HepG2 (cell line): Measurements from ENCODE around the gene CLEC16A. TPM values are rescaled to one million over a fixed set of nuclear protein-coding genes. Genes with fewer than 3 reads are reported as not detected.

ENCODE experiments used
- ATAC-seq: fragments of 200-7000 bp; cut with Tn5 transposase; 3 replicates; pipeline ENCODE4 v1.9.1; 2020; ENCODE audit warnings: mild to moderate bottlenecking, moderate library complexity
- BruUV-seq: library from RNA; stranded (reverse); fragments of 400-500 nt; replicated peaks from 2 replicates; lab custom pipeline; 2021; lab: Mats Ljungman, UMichigan
- CTCF ChIA-PET: fragments of 300-600 bp; formaldehyde crosslinking; extraction: SDS; loops from one replicate; lab custom pipeline; 2021; ENCODE audit warnings: low total read pairs, inconsistent platforms, low intra/inter-chr PET ratio; lab: Yijun Ruan, JAX
- POLR2A ChIA-PET: fragments of 350-600 bp; sonication (Branson Sonifier 250); formaldehyde crosslinking; loops from one replicate; lab custom pipeline; 2020; ENCODE audit warnings: antibody characterized with exemption, inconsistent platforms; lab: Yijun Ruan, JAX
- DNase-seq: peaks from one replicate; pipeline ENCODE4 v3.0.0-alpha.2; 2015; ENCODE audit warnings: low spot score
- FAIRE-seq: peaks from 3 replicates; lab custom pipeline; 2011; peaks lifted over from hg19 to GRCh38; lab: Jason Lieb, UNC
- H2AFZ ChIP-seq: one replicate; pipeline ENCODE4 v1.6.1; 2011; ENCODE audit warnings: low read length, inconsistent platforms
- H3K27ac ChIP-seq: fragments of 300-600 bp; 3 replicates; pipeline ENCODE4 v1.8.0; 2011; ENCODE audit warnings: mixed run types, mild to moderate bottlenecking, mixed read lengths, low read length, inconsistent platforms; ENCODE audit not compliant: insufficient read depth; ENCODE audit errors: extremely low read length
- H3K27me3 ChIP-seq, 2 experiments: fragments of 200-600 bp in 1 of 2; 2 replicates in 1 of 2; 3 replicates in 1 of 2; pipeline versions ENCODE4 v1.6.0 to v1.8.0; 2011; ENCODE audit warnings: low read length in 2 of 2, mild to moderate bottlenecking in 2 of 2, moderate library complexity in 2 of 2, inconsistent platforms in 1 of 2; ENCODE audit not compliant: insufficient read depth in 2 of 2, control insufficient read depth in 1 of 2
- H3K36me3 ChIP-seq, 2 experiments: fragments of 200-600 bp in 1 of 2; replicated peaks in 1 of 2; 2 replicates in 1 of 2; 3 replicates in 1 of 2; pipeline versions ENCODE4 v1.5.1 to v1.8.0; 2011; ENCODE audit warnings: low read length in 2 of 2, inconsistent platforms in 1 of 2; ENCODE audit not compliant: insufficient read depth in 2 of 2, control insufficient read depth in 1 of 2
- H3K4me1 ChIP-seq: 2 replicates; pipeline ENCODE4 v1.5.1; 2012; ENCODE audit warnings: low read length, inconsistent platforms; ENCODE audit not compliant: insufficient read depth
- H3K4me2 ChIP-seq: 2 replicates; pipeline ENCODE4 v1.6.0; 2011; ENCODE audit warnings: low read depth, low read length, inconsistent platforms
- H3K4me3 ChIP-seq, 3 experiments: fragments of 200-600 bp in 1 of 3; sonication (generic), shearing (Covaris generic) in 1 of 3; replicated peaks in 1 of 3; 2 replicates each; pipeline ENCODE4 v1.5.1; 2011 to 2016; ENCODE audit warnings: low read length in 3 of 3, inconsistent platforms in 2 of 3, low read depth in 2 of 3, mild to moderate bottlenecking in 2 of 3, control low read depth in 1 of 3, mixed read lengths in 1 of 3; ENCODE audit not compliant: insufficient read depth in 1 of 3
- H3K79me2 ChIP-seq: one replicate; pipeline ENCODE4 v1.6.1; 2011; ENCODE audit warnings: low read length, inconsistent platforms; ENCODE audit not compliant: insufficient read depth
- H3K9ac ChIP-seq: 2 replicates; pipeline ENCODE4 v1.6.0; 2011; ENCODE audit warnings: mild to moderate bottlenecking, low read depth, low read length, inconsistent platforms; ENCODE audit not compliant: insufficient read depth
- H3K9me3 ChIP-seq: 2 replicates; pipeline ENCODE4 v1.5.1; 2012; ENCODE audit warnings: mild to moderate bottlenecking, low read length
- H4K20me1 ChIP-seq: 2 replicates; pipeline ENCODE4 v1.6.0; 2011; ENCODE audit warnings: inconsistent platforms, mild to moderate bottlenecking, low read length, moderate library complexity; ENCODE audit not compliant: insufficient read depth
- DRAP1 ChIP-seq: IDR thresholded peaks from 2 replicates; pipeline ENCODE4 v1.6.1; 2016; ENCODE audit warnings: missing genetic modification reagents, missing compliant biosample characterization
- LCORL ChIP-seq, 2 experiments: fragments of 450-650 bp in 1 of 2; sonication (generic) in 1 of 2; formaldehyde crosslinking in 1 of 2; IDR thresholded peaks; 2 replicates each; pipeline versions ENCODE4 v1.5.0 to v1.6.1; 2017 to 2020; ENCODE audit warnings: antibody characterized with exemption in 1 of 2, missing genetic modification reagents in 1 of 2
- PAWR ChIP-seq: sonication (generic); formaldehyde crosslinking; IDR thresholded peaks from 2 replicates; pipeline ENCODE4 v1.4.0; 2020; ENCODE audit warnings: missing genetic modification reagents, mild to moderate bottlenecking, borderline replicate concordance
- RFXAP ChIP-seq: sonication (generic); formaldehyde crosslinking; IDR thresholded peaks from 2 replicates; pipeline ENCODE4 v1.4.0; 2020; ENCODE audit warnings: missing genetic modification reagents, borderline replicate concordance
- SMAD3 ChIP-seq: sonication (generic); formaldehyde crosslinking; IDR thresholded peaks from 2 replicates; pipeline ENCODE4 v1.4.0; 2020; ENCODE audit warnings: missing genetic modification reagents
- YY1 ChIP-seq: IDR thresholded peaks from 2 replicates; pipeline ENCODE4 v1.6.1; 2011; ENCODE audit warnings: low read length, low read depth, moderate library complexity, mild to moderate bottlenecking; ENCODE audit not compliant: insufficient read depth, insufficient replicate concordance
- ZHX1 ChIP-seq: sonication (generic); formaldehyde crosslinking; IDR thresholded peaks from 2 replicates; pipeline ENCODE4 v1.8.1; 2022; ENCODE audit warnings: low read depth, mild to moderate bottlenecking, missing genetic modification reagents
- ZNF329 ChIP-seq: sonication (generic); formaldehyde crosslinking; IDR thresholded peaks from 2 replicates; pipeline ENCODE4 v1.9.0; 2021; ENCODE audit warnings: low read depth, mild to moderate bottlenecking, missing genetic modification reagents
- WGBS: methylation state at CpG from one replicate; pipeline ENCODE4 v1.1.6; 2017; ENCODE audit warnings: low lambda C conversion rate; 5-methylcytosine and 5-hydroxymethylcytosine counted together
- in situ Hi-C: cut with HindIII; loops from 2 replicates; pipeline ENCODE4 v1.10.0; 2017; ENCODE audit warnings: low pct_unique_long_range_greater_than_20kb; ENCODE audit not compliant: extremely low pct_ligation_motif_present
- intact Hi-C: fragments of 100-400 bp; cut with micrococcal nuclease; formaldehyde crosslinking; loops from one replicate; pipeline ENCODE4 v1.10.0; 2022; ENCODE audit not compliant: unreplicated experiment
- polyA plus RNA-seq, 8 experiments: library from polyadenylated mRNA; depleted of rRNA in 3 of 8; stranded (reverse) in 7 of 8; unstranded in 1 of 8; fragments of >200 nt; fragmentation: Illumina TruSeq in 4 of 8; extraction: Trizol in 4 of 8; gene quantifications; 2 replicates each; pipeline versions ENCODE4 v1.2.1 to v1.2.3, GENCODE V29; 2011 to 2016; ENCODE audit warnings: low read depth in 4 of 8, missing spikeins in 1 of 8, mixed read lengths in 1 of 8; ENCODE audit not compliant: insufficient read depth in 1 of 8
- total RNA-seq, 5 experiments: library from RNA; depleted of rRNA; stranded (reverse); fragments of >200 nt; fragmentation: Illumina TruSeq; extraction: Trizol; gene quantifications; 2 replicates each; pipeline ENCODE4 v1.2.3, GENCODE V29; 2016; ENCODE audit warnings: low read depth in 1 of 5

CLEC16A gene
- total and polyA plus RNA-seq, 2 of the 13 experiments (the other 11 are each of a cell fraction or from before 2014, with no cell fraction given) = 8.5 to 10.3 TPM

GRCh38 chr16:11079652-11080187, 135.4 kb downstream of the CLEC16A start:
- H3K36me3 ChIP-seq = peaks cover 0 to 2% of the 10 kb centered on the region in 2 experiments; a peak in 1 of 5 replicates
- no peak for ATAC-seq
- DNase-seq = no peak
- H3K4me2 ChIP-seq = no peak overlapping the region
- H4K20me1 ChIP-seq = no peaks in the 10 kb centered on the region
- H3K27me3 ChIP-seq = no peaks in the 10 kb centered on the region
- H3K9ac ChIP-seq = no peak overlapping the region
- H3K79me2 ChIP-seq = no peaks in the 10 kb centered on the region
- ChIA-PET POLR2A (no interaction called here), CTCF (no interaction called here)
- H3K4me1 ChIP-seq = peaks cover 22% of the 10 kb centered on the region
- no peak overlapping the region for H3K4me3 ChIP-seq
- intact Hi-C loops = no loop called here
- TF ChIP-seq ZNF329 (CRISPR knock-in tag) = no peak
- no peak for TF ChIP-seq PAWR
- TF ChIP-seq LCORL (IDR thresholded peaks at IDR 0.05) = no peak
- TF ChIP-seq LCORL (CRISPR knock-in tag; IDR thresholded peaks at IDR 0.05) = no peak
- no peak for TF ChIP-seq YY1
- TF ChIP-seq SMAD3 (CRISPR knock-in tag) = no peak
- 84% methylated on average over 6 of the region's 6 CpGs for WGBS
- no peak overlapping the region for H3K27ac ChIP-seq
- H3K9me3 ChIP-seq = no peaks in the 10 kb centered on the region
- H2AFZ ChIP-seq = no peak overlapping the region
- no peak for FAIRE-seq
- no TSS peak for BruUV-seq
- in situ Hi-C loops = no loop called here

GRCh38 chr16:11080327-11080967, 136.1 kb downstream of the CLEC16A start:
- WGBS = 93% methylated on average over 10 of the region's 10 CpGs
- BruUV-seq = no TSS peak
- Histone ChIP-seq H3K9ac (no peak overlapping the region), H3K9me3 (no peaks in the 10 kb centered on the region), H3K27me3 (no peaks in the 10 kb centered on the region), H3K79me2 (no peaks in the 10 kb centered on the region), H2AFZ (no peak overlapping the region), H3K36me3 (peaks cover 0 to 2% of the 10 kb centered on the region in 2 experiments; a peak in 1 of 5 replicates), H4K20me1 (no peaks in the 10 kb centered on the region)
- in situ Hi-C loops = no loop called here
- FAIRE-seq (no peak), ATAC-seq (no peak)
- POLR2A ChIA-PET = no interaction called here
- TF ChIP-seq DRAP1 (CRISPR knock-in tag) (no peak), ZHX1 (no peak), RFXAP (no peak)
- TF ChIP-seq, all 625 proteins: peak for 0
- Histone ChIP-seq H3K4me3 (no peak overlapping the region), H3K4me2 (no peak overlapping the region), H3K27ac (no peak overlapping the region), H3K4me1 (peaks cover 22% of the 10 kb centered on the region)
- no peak for DNase-seq
- intact Hi-C loops = no loop called here
- CTCF ChIA-PET = no interaction called here
